Activated gamma-delta T cell (primary cell): ENCODE data around the gene CHST1.

Experiments
- DNase-seq: peaks from one replicate; lab custom pipeline; 2025; lab: John Stamatoyannopoulos, UW

CHST1 gene

DNA sequence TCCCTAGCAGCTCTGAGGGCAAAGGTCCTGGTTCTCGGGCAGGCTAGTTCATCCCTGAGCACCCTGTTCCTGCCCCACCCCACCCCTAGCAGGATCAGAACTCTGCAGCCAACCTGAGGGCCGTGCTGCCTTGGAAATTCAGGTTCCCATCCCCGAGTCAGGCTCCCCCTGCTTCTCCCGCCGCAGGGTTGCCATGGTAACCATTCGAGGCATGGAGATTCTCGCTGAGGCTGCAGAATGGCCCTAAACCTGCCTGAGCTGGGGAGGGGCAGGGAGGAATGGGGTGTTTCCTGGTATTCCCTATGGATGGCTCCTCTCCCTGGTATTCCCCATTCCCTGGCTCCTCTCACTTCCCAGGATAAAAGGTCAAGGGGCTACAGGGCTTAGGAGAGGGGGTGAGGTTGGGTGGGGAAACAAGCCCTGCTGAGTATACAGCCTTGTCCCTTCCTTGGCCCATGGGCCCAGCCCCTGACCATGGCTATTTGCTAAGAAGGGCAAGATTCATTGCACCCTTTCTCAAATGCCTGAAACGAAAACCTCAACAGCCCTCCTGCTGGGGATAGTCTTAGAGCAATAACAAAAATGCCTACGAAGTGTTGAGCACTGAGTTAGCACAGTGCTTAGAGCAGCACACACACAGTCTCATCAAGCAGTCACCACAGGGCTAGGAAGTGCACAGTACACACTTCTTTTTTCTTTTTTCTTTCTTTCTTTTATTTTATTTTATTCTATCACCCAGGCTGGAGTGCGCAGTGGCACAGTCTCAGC lies 58.7 kb downstream of the CHST1 start:
- no peak for DNase-seq

DNA sequence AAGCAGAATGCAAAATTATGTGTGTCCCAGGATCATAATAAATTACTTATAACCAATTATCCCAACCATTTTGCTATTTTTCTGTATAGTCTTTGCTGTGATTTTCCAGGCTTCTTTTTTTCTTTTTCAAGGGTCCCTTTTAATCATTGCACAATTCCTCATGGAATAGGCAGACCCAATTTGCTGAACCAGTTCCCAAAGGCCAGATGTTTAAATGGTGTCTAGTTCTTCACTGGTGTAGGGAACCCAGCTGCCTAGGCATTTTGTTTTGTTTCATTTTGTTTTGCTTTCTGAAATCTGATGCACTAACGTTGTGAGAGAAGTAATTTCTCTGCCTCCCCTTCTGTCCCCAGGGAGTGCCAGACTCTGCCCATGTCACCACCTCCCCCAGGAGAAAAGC lies 60.4 kb downstream of the CHST1 start:
- no peak for DNase-seq

DNA sequence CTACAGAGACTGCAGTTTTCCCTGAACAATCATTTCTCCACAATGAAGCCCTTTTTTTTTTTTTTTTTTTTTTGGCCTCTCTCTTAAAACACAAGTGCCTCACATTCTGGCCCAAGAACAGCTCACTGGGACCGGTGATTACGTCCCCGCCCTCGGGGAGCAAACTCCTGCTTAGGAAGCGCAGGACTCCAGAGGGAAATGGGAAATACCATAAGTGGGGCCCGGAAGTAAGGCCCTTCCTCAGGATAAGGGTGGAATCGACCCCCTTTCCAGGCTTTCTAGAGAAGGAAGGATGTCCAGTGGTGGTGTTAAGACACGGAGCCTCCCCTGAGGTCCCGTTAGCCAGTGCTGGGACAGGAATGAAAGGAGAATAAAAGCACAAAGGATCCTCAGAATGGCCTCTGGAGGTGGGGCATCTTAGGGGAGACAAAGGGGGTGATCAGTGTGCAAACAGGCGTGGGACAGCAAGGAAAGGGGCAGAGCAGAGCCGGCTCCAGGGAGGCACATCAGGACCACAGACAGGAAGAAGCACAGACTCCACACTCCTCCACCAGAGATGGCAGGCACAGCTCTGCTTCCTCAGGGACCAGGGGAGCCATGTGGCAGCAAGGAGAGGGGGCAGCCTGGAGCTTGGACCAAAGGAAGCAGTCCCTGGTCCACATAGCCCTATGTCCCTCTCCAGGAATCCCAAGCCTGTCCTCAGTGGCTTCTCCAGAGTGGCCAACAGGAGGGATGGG lies 61.3 kb downstream of the CHST1 start:
- no peak for DNase-seq

DNA sequence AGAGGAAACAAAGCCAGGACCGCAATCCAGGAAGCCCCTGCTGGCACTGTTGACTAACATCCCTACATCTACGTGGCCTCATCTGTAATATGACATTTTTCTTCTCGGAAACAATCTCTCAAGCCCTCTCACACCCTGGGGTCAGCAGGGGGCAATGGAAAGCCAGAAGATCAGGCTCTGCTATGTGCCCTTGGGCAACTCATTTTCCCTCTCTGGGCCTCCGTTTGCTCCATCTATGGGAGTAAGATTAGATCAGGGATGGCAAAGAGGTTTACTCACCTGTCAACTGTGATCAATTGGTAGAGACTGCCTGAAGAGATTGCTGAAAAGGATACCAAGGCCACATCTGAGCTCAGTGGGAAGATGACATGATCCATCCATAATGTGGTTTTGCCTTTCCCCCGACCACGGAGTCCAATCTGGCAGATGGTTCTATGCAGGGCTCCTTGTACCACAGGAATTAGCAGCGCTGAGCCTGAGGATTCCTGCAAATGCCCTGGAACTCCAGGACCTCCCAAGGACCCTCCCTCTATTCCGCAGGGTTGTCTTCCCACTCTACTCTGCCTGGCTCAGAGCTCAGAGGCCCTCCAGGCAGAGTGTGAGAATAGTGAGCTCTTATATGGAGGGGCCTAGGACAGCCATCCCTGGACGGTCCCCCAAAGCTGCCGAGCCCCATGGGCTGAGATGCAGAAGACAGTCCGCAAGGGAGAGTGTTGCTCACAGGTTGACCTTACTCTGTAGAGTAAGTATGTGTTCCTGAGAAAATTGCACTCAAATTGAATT lies 66.1 kb downstream of the CHST1 start:
- no peak for DNase-seq
